Measurements from ENCODE around the gene INTS2.

- TF ChIP-seq CTCF (optimal IDR thresholded peaks at IDR 0.05 in 1 of 3, IDR thresholded peaks at IDR 0.05 in 1 of 3, conservative IDR thresholded peaks at IDR 0.05 in 1 of 3; ENCODE audit: extremely low read depth in 1 of 3, insufficient read depth in 2 of 3, low read length in 3 of 3), result no peak
- TF ChIP-seq EZH2 (IDR thresholded peaks at IDR 0.05; ENCODE audit: low read length), result no peak
Observed at GRCh38 chr17:61862975-61863800, 64.6 kb downstream of the INTS2 start, which contains the start of gene BRIP1.
